Retina (tissue), 1 donor: ENCODE measurements around the gene WFS1.

Source experiments
- DNase-seq: peaks from one replicate; pipeline ENCODE4 v3.0.0-alpha.2; 2016

The WFS1 gene, protein sequence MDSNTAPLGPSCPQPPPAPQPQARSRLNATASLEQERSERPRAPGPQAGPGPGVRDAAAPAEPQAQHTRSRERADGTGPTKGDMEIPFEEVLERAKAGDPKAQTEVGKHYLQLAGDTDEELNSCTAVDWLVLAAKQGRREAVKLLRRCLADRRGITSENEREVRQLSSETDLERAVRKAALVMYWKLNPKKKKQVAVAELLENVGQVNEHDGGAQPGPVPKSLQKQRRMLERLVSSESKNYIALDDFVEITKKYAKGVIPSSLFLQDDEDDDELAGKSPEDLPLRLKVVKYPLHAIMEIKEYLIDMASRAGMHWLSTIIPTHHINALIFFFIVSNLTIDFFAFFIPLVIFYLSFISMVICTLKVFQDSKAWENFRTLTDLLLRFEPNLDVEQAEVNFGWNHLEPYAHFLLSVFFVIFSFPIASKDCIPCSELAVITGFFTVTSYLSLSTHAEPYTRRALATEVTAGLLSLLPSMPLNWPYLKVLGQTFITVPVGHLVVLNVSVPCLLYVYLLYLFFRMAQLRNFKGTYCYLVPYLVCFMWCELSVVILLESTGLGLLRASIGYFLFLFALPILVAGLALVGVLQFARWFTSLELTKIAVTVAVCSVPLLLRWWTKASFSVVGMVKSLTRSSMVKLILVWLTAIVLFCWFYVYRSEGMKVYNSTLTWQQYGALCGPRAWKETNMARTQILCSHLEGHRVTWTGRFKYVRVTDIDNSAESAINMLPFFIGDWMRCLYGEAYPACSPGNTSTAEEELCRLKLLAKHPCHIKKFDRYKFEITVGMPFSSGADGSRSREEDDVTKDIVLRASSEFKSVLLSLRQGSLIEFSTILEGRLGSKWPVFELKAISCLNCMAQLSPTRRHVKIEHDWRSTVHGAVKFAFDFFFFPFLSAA

DNA sequence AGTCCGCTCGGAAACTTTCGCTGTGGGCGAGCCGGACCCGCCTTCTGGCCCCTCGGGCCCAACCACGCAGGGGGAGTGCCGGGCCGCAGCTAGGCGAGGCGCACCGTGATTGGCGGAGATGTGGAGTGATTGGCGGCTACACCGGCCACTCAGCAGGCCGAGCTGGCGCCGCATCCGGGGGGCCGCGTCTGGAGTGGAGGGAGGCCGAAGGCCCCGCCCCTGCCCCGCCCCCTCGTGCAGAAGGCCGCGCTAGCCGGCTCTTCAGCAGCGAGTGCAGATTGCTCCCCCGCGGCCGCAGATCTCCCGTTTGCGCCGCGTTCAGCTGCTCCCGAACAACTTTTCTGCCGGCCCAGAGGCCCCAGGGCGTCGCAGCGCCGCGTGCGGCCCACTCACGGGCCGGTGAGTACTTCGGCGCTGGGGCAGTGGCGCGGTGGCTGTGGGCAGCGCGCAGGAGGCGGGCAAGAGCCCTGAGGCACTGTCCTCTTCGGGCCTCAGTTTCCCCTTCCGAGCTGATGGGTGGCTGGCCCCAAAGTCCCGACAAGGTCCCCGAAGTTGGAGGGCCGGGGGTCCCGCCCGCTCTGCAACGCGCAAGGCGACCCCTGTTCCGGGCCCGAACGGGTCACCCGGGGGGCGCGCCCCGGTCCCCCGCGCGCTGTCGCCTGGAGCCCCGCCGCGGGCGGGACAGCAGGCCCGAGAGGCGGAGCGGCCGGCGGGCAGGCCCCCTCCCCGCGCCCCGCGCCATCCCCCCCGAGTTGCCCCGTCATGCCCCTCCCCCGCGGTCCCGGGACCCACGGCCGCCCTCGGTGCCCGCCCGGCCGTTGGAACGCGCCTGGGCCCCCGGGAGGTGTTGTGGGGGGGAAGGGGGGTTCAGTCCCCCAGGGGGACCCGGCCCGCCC lies at the start of gene WFS1:
WFS1 (plus strand) TSS at position 235 of the 896 bp plus-strand sequence. CDS start 7,606 bp downstream, outside the sequence.
- peak; percentile 99 for DNase-seq

DNA sequence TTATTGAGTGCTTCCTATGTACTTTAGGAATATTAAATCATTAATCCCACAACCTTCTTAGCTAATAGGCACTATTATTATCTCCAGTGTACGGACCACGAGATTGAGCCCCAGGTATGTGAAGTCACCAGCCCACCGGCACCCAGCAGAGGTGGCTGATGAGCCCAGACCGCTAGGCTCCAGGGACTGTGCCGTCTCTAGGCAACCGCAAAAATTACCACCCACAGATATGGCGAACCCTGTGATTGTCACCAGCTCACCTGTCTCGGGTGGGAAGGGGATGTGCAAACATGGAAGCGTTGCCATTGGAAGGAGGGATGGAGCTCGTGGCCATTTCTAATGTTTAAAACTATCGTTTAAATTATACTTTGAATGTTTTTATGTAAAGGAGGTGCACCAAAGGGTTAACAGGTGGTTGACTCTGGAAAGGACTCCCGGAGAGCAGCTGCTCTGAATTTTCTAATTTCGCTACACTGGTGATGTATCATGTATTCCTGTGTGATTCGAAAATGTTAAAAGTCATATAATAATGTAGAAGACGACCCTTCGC lies 48.3 kb upstream of the WFS1 start:
- no peak for DNase-seq

DNA sequence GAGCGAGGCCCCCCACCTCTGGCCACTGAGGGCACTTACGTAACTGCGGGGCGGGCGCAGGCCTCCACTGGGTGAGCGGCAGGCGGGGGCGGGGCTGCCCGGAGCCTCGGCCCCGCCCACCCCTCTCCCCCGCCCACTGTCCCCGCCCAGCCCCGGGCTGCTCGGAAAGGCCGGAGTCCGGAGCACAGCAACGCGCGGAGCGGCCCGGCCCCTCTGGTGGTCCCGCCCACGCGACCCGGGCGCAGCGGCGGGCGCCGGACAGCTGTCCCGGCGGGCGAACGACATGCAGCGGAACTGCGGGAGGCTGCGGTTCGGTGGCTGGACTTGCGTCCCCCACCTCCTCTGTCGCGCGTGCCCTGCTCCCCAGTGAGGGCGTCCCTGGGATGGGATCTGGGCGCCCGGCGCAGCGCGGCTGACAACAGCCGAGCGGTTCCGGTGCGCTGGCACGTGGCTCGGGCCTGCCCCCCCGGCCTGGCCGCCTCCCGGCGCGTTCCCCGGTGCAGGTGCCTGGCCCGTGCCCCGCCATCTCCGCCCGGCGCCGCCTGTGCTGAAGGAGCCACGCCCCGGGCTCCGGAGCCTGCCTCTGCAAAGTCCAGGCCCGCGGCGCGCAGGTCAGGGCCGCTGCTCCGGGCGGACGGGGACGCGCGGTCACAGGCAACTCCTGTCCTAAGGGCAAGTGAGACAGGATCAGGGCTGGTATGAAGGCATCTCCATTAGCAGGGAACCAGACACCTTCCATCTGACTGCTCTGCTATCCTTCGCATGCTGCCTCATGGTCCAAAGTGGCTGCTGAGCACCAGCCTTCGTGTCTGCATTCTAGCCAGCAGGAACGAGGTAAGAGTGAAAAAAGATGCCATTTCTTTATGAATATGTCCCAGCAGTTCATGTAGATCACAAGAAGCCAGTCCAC lies 47.5 kb upstream of the WFS1 start:
- peak; percentile 81 for DNase-seq

DNA sequence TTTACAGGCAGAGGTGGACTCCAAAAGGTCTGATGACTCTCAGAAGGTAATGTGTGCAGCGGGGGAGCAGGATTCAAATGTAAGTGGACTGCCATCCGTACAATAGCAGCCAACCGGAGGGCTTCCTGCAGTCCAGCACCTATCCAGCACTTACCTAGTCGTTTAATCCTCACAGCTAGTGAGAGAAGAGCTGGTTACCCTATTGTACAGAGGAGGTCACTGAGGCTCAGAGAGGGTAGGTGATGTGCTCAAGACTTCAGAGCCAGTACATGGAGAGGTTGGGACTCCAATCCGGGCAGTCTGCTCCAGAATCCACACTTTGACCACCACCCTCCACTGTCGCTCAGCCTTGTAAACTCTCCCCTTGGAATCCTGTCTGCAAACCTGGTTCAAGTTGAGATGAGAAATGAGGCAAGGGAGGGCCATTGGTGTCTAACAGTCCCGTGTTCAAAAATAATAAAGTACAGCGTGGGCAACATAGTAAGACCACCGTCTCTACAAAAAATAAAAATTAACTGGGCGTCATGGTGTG lies 46.8 kb upstream of the WFS1 start:
- DNase-seq = peak; percentile 66

DNA sequence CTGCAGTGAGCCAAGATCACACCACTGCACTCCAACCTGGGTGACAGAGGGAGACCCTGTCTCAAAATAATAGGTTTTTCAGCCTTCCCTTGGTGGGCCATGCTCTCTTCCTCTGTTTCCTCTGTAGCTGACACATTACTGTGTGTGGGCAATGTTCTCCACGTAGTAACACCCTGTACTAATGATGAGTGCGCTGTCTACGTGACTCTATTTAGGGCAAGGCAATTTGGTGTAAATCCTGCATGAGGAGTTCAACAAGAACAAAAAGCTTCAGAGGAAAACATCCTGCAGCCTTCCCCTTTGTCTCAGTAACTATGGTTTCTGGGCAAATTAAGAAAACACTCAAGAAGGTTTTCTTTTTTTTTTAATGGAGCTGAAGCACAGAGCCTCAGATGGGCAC lies 44.9 kb upstream of the WFS1 start:
- DNase-seq = no peak

DNA sequence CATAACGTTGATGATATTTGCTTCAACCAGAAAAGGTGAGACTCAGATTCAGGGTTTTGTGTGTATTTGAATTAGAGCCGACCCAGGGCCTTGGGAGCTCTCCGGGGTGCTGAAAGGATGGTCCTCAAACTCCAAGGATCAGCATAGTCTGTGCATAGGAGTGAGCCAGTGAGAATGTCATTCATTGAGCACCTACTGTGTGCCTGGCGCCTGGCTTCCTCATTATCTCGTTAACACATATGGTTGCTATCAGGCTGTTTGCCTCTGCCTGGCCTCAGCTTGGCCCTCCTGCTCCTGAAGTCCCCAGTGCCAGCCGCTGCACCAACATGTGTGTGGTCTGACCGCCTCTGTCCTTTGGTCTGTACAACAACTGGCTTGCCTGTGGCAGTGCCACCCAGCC lies 44.2 kb upstream of the WFS1 start:
- peak; percentile 56 for DNase-seq

DNA sequence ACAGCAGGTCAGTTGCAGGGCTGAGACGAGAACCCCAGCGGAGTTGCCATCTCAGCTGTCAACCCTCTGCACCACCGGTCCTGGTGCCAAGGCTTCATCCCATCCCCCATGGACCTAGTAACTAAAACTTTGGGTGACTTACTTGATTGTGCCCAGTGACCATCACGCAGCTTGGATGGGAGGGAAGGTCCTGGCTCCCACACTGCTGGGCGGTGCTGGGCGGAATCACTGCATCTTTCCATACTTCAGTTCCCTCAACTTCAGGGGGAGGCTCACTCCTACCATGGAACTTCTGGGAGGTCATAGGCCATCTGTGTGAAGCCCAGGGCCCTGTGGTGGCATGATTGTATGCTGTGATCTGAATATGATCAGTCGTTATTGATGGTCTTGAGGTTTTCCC lies 43.1 kb upstream of the WFS1 start:
- no peak for DNase-seq

DNA sequence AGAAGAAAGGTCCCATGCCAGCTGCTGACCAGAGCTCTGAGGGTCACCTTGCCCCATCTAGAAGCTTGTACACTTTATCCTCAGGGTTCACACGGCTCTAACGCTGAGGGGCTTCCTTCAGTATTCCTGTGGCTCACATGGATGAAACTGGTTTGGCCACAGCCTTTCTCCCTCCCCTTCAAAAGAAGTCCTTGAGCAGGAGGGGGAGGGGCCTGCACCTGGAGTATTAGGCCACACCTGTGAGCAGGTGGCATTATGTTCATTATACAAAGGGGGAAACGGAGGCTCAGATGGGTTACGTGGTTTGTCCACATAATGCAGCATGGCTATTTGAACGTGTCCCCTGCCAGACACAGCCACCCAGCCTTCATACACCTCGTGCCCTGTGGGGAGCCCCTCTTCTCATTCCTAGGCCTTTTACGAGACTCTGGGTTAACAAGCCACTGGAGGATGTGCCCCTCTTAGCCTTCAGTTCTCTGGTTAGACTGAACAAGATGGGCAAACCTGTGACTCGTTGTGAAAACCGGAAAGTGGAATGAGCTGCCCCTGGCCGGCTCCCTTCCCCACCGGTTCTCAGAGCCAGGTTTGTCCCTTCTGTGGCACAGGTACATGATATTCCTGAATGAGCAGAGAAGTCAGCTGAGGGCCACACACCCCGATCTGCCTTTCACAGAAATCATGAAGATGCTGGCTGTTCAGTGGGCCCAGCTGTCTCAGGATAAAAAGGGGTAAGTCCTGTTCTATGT lies 42.1 kb upstream of the WFS1 start:
- no peak for DNase-seq

DNA sequence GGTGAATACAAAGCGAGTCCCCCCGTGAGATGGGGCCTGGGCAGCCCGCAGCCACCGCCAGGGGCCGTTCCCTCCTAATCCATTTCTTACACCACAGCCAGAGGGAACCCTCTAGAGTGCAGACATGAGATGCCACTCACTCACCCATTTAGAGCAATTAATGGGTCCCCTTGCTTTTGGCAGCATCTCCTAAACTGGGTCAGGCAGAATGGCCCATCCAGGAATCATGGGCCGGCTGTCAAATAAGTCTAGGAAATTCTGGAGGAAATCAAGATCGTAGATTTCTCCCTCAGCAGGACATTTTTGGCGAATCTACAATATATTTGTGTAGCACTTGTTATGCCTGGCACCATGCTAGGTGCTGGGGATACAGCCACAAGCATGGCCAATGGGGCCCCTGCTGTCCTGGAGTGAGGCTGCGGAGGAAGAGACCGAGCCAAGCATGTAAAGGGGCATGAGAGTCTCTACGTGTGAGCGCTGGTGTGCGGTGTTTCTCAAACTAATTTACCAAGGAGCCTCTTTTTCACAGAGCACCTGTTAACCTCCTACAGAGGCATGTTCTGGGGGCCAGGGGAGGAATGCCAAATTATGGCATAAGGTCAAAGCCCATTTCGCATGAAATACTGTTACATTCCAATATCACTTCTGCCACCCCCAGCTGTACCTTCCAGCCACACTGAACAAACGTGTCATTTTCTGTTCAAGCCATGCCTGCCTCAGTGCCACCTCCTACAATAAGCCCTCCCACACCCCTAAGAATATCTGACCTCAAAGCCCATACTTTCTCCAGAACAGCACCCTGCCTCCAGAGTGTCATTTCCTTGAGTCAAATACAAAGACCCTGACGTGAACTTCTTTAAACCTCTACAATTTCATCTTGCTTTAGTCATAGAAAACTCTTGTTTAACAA lies 41.2 kb upstream of the WFS1 start:
- DNase-seq = no peak

DNA sequence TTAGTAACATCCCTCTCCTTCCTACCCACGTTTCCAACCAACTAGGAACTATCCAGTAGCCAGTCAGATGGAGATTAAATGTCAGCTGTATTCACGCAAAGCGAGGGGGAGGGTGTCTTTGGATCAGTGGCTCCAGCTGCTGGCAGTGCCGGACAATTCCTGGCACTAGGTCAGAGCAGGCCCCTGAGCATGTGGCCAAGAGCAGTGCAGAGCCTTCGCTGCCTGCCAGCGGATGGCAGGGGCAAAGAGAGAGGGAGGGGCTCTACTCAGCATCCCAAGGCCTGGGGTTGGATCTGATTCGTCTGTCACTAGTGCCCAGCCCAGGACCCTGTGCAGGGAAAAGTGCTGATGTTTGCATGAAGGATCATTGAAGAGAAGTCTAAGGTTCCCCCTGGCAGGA lies 40.6 kb upstream of the WFS1 start:
- no peak for DNase-seq

DNA sequence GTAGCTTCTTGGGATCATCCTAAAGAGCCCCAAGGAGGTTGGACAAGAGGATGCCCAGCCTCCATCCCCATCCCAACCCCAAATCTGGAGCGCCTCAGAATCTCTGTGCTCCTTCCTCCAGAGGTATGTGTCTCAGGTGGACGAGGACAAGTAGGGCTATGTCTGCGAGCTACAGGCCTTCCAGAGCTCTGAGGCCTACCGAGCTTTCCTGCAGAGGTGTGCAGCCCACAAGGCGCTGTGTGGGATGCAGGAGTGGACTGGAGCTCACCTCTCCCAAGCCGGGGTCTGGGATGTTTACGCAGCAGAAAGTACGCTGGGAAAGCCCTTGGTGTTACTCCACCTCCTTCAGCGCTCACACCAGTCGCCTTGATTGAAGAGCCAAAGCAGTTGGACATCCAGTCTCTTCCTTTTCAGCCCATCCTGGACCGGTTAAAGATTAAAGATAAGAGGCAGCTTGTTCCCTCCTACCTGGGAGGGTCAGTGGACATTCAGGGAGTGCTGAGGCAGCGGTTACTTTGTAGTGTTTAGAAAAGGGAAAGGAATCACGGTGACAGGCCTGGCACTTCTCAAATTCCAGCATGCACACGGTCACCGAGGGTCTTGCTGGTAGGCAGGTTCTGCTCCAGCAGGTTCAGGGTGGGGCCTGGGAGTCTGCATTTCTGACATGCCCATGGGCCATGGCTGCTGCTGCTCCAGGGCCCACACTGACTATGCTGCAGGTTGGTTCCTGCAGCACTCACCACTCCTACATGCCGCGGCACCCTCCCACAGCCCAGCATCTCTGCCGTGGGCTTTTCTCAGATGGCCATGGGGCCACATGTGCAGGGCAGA lies 39.8 kb upstream of the WFS1 start:
- no peak for DNase-seq

DNA sequence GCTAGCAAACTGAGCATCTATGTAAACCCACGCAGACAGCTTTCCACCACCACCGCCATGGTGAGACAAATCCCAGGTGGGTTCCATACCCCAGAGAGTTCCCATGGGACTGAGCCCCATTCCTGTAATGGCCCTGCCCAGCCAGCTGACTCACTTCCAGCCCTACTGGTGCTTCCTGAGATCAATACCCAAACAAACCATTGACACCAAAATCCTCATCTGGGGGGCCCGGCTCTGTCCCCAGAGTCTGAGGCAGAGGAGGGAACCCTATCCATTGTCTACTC lies 39.2 kb upstream of the WFS1 start:
- no peak for DNase-seq

DNA sequence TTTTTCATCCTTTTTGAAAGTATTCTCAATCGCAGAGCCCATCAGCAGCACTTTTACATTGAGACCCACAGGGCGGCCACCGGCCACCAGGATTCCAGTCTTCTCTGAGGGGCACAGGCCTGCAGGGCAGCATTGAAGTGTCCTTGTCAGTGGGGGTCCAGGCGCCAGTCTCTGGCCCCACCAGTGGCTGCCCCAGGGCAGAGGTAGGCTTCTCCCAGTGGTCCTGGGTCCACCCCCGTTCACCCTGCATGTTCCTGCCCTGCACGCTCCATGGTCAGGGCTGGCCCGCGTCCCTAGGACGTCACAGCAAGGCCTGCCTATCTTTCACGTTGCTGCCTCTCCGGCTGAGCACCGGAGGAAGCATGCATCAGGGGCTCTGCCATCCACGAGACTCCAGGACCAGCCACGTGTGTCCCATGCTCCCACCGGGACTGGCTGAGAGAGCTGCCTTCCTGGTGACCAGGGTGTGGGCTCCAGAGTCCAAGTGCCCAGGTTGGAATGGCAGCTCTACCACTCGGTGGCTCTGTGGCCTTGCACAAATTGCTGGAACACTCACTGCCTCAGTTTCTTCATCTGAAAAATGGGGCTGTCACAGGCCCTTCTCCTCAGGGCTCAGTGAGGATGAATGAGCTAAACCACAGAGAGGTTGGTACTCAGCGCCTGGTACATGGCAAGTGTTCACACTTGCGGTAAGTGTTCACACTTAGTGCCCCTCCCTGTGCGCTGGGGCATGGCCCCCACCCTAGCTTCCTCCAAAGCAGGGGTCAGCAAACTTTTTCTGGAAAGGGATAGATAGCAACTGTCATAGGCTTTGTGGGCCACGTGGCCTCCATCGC lies 38.6 kb upstream of the WFS1 start:
- no peak for DNase-seq

DNA sequence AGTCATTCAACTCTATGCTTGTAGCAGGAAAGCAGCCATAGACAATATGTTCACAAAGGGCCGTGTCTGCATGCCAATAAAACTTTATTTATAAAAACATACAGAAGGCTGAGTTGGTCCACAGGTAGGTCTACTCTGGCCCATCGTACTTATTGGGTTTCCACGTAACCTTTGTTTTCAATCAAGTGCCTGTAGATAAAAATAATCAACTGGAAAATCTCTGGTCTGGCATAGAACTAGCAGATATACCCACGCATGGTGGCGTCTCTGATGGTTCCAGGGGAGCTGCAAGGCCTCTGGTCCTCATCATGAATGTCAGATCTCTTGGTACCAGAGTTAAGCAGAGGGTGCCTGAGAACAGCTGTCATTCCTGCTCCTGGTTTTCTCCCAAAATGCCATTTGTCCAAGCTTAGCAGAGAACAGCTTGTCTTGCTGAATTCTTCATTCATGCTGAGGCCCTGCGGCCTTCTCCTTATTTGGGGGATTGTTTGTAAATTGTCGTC lies 37.9 kb upstream of the WFS1 start:
- DNase-seq = no peak

DNA sequence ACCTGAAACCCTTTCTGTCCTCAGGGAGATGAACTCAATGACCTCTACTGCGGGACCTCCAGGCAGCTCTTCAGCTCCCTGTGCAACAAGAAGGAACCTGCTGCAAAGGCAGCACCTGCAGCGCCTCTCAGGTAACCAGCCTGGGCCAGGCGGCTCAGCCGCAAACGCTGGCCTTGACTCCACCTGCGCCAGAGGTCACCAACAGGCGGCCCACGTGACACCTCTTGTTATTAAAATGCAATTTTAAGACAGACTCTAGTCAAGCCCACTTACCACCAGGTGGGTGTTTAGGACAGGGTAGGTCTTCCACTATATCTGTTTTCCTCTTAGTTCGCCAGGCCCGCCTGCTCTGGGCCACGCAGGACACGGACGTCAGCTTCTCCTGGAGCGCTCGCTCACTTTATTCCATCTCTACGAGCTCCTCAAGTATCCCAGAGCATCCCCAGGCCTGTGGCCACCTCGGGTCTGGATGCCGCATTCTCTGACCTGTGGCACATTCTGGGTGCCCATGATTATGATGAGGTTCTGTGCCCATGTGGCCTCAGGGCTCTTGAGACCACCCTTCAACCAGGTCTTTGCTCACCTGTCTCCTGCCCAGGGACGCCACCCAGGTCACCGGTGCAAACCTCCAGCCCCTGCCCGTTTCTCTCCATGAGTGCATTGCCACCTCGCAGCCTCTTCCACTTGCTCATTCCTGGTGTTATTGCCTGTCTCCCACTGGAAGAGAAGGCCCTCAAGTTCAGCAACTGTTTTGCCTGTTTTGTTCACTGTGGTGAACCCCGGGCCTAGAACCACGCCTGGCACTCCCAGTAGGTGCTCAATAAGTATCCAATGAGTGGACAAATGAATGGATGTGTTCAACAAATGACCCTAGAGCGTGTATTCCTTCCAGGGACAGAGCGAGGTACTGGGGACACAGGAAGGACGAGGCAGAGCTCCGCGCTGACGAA lies 36.5 kb upstream of the WFS1 start:
- DNase-seq = no peak

DNA sequence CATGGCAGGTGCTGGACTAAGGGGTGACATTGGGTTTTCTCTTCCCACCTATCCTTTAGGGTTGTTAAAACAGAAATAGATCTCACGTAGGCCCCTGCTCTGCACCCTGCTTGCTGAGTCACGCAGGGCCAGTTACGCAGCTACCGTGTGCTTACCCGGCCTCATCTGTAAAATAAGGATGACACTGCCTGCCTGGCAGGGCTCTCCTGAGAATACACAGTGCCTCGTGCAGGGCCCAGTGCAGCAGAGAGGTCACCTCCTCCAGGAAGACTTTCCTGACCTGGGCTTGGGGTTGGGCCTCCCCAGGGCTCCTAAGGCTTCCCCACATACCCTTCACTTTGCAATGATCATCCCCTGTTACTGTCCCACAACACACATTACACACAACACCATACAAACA lies 35.7 kb upstream of the WFS1 start:
- no peak for DNase-seq
